ENCODE data around the gene CGB7. TPM values are rescaled to one million over a fixed set of nuclear protein-coding genes. Genes with fewer than 3 reads are reported as not detected.
A peak's percentile ranks its signal among the peaks of the same experiment; 100 is the strongest.

Gene CGB7
- total RNA-seq (ENCODE audit: unreplicated experiment) = not detected
- long read RNA-seq = 0 reads

DNA sequence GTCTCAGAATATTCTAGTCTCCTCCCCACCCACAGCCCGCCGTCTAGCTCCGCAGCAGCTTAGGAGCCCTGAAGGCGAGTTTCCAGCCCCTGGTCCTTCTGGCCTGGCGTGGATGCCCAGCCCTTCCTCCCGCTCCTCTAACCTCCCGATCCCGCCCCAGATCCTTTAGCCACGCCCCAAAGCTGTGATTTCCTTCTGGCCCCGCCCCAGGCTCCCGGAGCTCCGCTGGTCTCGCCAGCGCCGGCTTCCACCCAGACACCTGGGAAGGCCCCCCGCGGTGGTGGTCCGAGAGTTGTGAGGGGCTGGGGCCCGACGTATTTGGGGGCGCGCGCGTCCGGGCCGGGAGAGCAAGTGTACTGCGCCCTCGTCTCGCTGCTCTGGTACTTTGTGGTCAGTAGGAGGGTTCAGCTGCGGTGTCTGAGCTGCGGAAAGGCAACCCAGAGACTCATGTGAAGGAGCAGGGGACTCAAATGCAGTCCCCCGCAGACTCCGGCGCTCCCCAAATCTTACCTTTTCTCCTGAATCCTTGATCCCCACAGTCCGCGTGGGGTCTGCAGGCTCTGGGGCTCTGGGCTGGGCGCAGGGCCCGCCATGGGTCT lies at the start of gene CGB7:
Gene CGB7 (minus strand): TSS at position 114 of the 599 bp plus-strand sequence. CDS start 2,374 bp downstream, outside the sequence.
- no peaks in the 10 kb centered on the region for H3K36me3 Mint-ChIP-seq (ENCODE audit: unreplicated experiment)
- peak within 1 kb of the TSS; percentile 74 for H3K4me3 Mint-ChIP-seq (ENCODE audit: unreplicated experiment)
- no peak within 1 kb of the TSS for H3K27ac Mint-ChIP-seq (ENCODE audit: unreplicated experiment)
- H3K4me1 Mint-ChIP-seq (ENCODE audit: low read depth, unreplicated experiment) = no peaks in the 10 kb centered on the region
- peak; percentile 81 for DNase-seq
- H3K27me3 Mint-ChIP-seq (ENCODE audit: unreplicated experiment) = peaks cover 17% of the 10 kb centered on the region
- no peaks in the 10 kb centered on the region for H3K9me3 Mint-ChIP-seq (ENCODE audit: unreplicated experiment)
- TF ChIP-seq, protein P1, sequence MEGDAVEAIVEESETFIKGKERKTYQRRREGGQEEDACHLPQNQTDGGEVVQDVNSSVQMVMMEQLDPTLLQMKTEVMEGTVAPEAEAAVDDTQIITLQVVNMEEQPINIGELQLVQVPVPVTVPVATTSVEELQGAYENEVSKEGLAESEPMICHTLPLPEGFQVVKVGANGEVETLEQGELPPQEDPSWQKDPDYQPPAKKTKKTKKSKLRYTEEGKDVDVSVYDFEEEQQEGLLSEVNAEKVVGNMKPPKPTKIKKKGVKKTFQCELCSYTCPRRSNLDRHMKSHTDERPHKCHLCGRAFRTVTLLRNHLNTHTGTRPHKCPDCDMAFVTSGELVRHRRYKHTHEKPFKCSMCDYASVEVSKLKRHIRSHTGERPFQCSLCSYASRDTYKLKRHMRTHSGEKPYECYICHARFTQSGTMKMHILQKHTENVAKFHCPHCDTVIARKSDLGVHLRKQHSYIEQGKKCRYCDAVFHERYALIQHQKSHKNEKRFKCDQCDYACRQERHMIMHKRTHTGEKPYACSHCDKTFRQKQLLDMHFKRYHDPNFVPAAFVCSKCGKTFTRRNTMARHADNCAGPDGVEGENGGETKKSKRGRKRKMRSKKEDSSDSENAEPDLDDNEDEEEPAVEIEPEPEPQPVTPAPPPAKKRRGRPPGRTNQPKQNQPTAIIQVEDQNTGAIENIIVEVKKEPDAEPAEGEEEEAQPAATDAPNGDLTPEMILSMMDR (IDR thresholded peaks at IDR 0.05; ENCODE audit: partially characterized antibody, unreplicated experiment) = no peak

DNA sequence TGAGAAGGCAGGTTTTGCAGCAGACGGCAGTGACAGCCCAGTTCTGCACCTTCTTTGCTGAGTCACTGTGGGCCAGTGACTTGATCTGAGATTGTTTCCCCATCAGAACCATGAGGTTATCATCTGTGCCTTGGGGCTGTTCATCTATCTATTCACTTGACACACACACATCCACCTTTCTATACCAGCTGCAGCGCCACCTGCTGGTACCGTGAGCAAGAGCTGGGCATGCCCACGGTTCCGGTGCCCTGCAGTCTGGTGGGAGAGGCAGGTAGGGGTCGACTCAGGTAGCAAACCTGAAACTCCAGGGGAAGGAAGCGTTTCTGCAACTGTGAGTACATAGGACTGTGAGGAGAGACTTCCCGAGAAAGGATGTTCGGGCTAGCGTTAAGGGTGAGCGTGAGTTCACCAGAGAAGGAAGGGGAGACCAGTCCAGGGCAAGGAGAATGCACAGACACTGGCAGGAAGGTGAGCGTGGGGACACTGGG lies 49.1 kb upstream of the CGB7 start:
- TF ChIP-seq, protein P1 (IDR thresholded peaks at IDR 0.05; ENCODE audit: partially characterized antibody, unreplicated experiment) = peak; percentile 87
- Mint-ChIP-seq H3K4me1 (ENCODE audit: low read depth, unreplicated experiment) (peaks cover 47% of the 10 kb centered on the region), H3K36me3 (ENCODE audit: unreplicated experiment) (peaks cover 6% of the 10 kb centered on the region), H3K4me3 (ENCODE audit: unreplicated experiment) (peak overlapping the region; percentile 89), H3K27ac (ENCODE audit: unreplicated experiment) (peak overlapping the region; percentile 99), H3K9me3 (ENCODE audit: unreplicated experiment) (peaks cover 20% of the 10 kb centered on the region), H3K27me3 (ENCODE audit: unreplicated experiment) (peaks cover 25% of the 10 kb centered on the region)
- peak; percentile 84 for DNase-seq

DNA sequence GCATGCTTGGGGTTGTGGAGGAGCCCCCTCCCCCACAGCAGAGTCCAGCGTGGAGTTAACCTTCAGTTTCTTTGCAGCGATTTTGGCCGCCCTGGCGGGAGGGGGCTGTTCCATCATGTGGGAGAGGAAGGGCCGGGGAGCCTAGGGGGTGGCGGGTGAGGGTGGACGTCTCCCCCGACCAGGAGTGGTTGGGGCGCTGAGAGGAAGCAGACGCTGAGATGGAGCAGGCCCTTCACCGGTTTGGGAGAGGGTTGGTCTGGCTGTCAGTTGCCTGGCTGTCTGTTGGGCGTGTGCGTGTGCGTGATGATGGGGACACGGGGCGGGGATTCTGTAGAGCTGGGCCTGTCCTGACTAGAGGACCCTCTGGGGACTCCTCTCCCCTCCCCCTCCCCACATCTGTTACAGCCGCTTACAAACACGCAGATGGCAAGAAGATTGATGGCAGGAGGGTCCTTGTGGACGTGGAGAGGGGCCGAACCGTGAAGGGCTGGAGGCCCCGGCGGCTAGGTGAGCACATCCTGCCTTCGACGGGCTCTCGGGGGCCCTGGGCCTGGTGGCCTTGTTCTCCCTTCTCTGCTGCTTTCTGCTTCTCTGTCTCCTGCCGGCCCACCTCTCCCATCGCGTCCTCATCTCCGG lies 46.8 kb upstream of the CGB7 start:
- TF ChIP-seq, protein P1 (IDR thresholded peaks at IDR 0.05; ENCODE audit: partially characterized antibody, unreplicated experiment) = no peak
- peaks cover 19% of the 10 kb centered on the region for H3K36me3 Mint-ChIP-seq (ENCODE audit: unreplicated experiment)
- H3K27ac Mint-ChIP-seq (ENCODE audit: unreplicated experiment) = peak overlapping the region; percentile 99
- peak; percentile 90 for DNase-seq
- peaks cover 64% of the 10 kb centered on the region for H3K4me1 Mint-ChIP-seq (ENCODE audit: low read depth, unreplicated experiment)
- peak overlapping the region; percentile 89 for H3K4me3 Mint-ChIP-seq (ENCODE audit: unreplicated experiment)
- H3K27me3 Mint-ChIP-seq (ENCODE audit: unreplicated experiment) = peaks cover 28% of the 10 kb centered on the region
- H3K9me3 Mint-ChIP-seq (ENCODE audit: unreplicated experiment) = peaks cover 29% of the 10 kb centered on the region

DNA sequence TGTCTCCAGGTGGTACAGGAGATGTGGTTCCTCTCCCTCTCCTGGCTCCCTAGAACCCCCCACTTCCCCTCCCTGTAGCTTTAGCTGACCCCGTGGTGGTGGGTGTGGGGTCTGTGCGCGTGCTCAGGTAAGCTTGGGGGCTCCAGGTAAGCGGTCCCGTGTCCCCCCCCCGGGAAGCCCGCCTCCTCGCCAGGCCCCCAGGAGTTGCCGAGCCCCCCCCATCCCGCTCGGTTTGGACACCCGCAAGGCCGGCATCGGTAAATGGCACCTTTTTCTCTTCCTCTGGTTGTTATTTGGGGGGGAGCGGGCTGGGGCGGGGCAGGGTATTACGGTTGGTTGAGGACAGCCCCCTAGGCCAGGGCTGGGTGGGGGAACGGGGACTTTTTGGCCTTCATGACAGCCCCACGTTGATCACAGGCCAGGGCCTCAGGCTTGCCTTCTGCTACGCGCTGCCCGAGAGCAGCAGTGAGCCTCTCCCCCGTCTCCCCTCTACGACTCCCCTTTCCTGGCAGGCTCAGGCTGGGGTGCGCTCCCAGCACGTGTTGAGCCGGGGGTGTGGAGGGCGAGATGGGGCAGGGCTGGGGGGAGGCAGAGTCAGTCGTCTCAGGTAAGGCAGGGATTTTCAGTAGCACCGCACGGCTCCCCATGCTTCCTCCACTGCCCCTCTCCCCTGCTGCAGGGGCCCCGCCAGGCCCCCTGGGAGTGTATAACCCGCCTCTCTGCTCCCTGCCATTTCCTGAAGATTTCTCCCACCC lies 46.0 kb upstream of the CGB7 start:
- Mint-ChIP-seq H3K27ac (ENCODE audit: unreplicated experiment) (peak overlapping the region; percentile 99), H3K27me3 (ENCODE audit: unreplicated experiment) (peaks cover 25% of the 10 kb centered on the region), H3K36me3 (ENCODE audit: unreplicated experiment) (peaks cover 13% of the 10 kb centered on the region), H3K4me1 (ENCODE audit: low read depth, unreplicated experiment) (peaks cover 59% of the 10 kb centered on the region), H3K4me3 (ENCODE audit: unreplicated experiment) (peak overlapping the region; percentile 89), H3K9me3 (ENCODE audit: unreplicated experiment) (peaks cover 32% of the 10 kb centered on the region)
- DNase-seq = peak; percentile 30
- TF ChIP-seq, protein P1 (IDR thresholded peaks at IDR 0.05; ENCODE audit: partially characterized antibody, unreplicated experiment) = no peak

Data from glutamatergic neuron (in vitro differentiated cells).